Activated T-cell treated with anti-CD3 and anti-CD28 coated beads, Interleukin-2, amount 50 U/mL, for 4 hours (primary cell): Measurements from ENCODE around the gene SLC6A6. TPM values are rescaled to one million over a fixed set of nuclear protein-coding genes. Genes with fewer than 3 reads are reported as not detected.

ENCODE experiments used
- ATAC-seq, 2 donors: fragments of 200-7000 bp; cut with Tn5 transposase; one replicate each; pipeline ENCODE4 v1.10.0; 2021
- DNase-seq: peaks from one replicate; pipeline ENCODE4 v3.0.0-alpha.2; 2020
- H3K27me3 Mint-ChIP-seq: one replicate; pipeline ENCODE4 v1.8.0; 2021; ENCODE audit warnings: low read depth, mixed read lengths
- H3K36me3 Mint-ChIP-seq: one replicate; pipeline ENCODE4 v1.8.0; 2022; ENCODE audit warnings: mixed read lengths; ENCODE audit not compliant: insufficient read depth
- H3K4me1 Mint-ChIP-seq: one replicate; pipeline ENCODE4 v1.8.0; 2021; ENCODE audit warnings: low read depth, mixed read lengths
- H3K4me3 Mint-ChIP-seq: one replicate; pipeline ENCODE4 v1.8.0; 2021; ENCODE audit warnings: mild to moderate bottlenecking, moderate library complexity, mixed read lengths
- H3K9me3 Mint-ChIP-seq: one replicate; pipeline ENCODE4 v1.8.0; 2021; ENCODE audit warnings: mixed read lengths
- total RNA-seq, 3 donors: library from RNA; stranded (reverse); gene quantifications; one replicate each; pipeline ENCODE4 v1.2.1, GENCODE V29; 2021

Gene SLC6A6
- total RNA-seq, 3 donors from 2014 or later, result 47.6 to 54.2 (median 51.2) TPM

- H3K27me3 Mint-ChIP-seq, result no peaks in the 10 kb centered on the region
- no peak for ATAC-seq
- DNase-seq, result no peak
- no peaks in the 10 kb centered on the region for H3K4me1 Mint-ChIP-seq
- H3K36me3 Mint-ChIP-seq, result peaks cover 44% of the 10 kb centered on the region
- no peak overlapping the region for H3K4me3 Mint-ChIP-seq
- no peaks in the 10 kb centered on the region for H3K9me3 Mint-ChIP-seq
Observed at GRCh38 chr3:14483286-14483685, 80.9 kb downstream of the SLC6A6 start.

- DNase-seq (no peak), ATAC-seq (no peak)
- H3K4me1 Mint-ChIP-seq, result no peaks in the 10 kb centered on the region
- H3K9me3 Mint-ChIP-seq, result no peaks in the 10 kb centered on the region
- peaks cover 37% of the 10 kb centered on the region for H3K36me3 Mint-ChIP-seq
- H3K27me3 Mint-ChIP-seq, result no peaks in the 10 kb centered on the region
- H3K4me3 Mint-ChIP-seq, result no peak overlapping the region
Observed at GRCh38 chr3:14484741-14485140, 82.3 kb downstream of the SLC6A6 start.

- DNase-seq (no peak), ATAC-seq (no peak)
- no peaks in the 10 kb centered on the region for H3K9me3 Mint-ChIP-seq
- H3K36me3 Mint-ChIP-seq, result peaks cover 36% of the 10 kb centered on the region
- H3K4me1 Mint-ChIP-seq, result no peaks in the 10 kb centered on the region
- no peaks in the 10 kb centered on the region for H3K27me3 Mint-ChIP-seq
- H3K4me3 Mint-ChIP-seq, result no peak overlapping the region
Observed at GRCh38 chr3:14485981-14486380, 83.6 kb downstream of the SLC6A6 start.

GRCh38 chr3:14486460-14486859 lies 84.1 kb downstream of the SLC6A6 start:
- H3K9me3 Mint-ChIP-seq, result no peaks in the 10 kb centered on the region

DNA sequence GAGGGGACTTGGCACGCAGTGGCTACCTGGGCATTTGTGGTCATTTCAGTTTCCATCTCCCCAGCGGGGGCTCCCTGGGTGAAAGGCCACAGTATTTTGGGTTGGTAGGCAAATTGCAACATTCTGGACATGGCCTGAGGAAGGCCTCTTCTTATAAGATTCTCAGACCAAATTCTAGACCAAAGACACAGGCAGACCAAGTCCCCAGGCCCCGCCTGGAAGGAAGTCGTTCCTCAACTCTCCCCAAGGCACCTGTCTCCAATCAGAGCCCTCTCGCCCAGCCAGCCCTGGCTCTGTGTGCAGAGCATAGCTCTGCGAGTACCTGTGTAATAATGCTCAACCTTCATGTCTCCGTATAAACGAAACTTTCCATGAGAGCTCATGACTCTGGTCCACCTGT lies 84.7 kb downstream of the SLC6A6 start:
- Mint-ChIP-seq H3K9me3 (no peaks in the 10 kb centered on the region), H3K4me1 (no peaks in the 10 kb centered on the region), H3K27me3 (no peaks in the 10 kb centered on the region), H3K4me3 (no peak overlapping the region), H3K36me3 (peaks cover 28% of the 10 kb centered on the region)
- DNase-seq (no peak), ATAC-seq (no peak)

More at GRCh38 chr3:14486460-14486859, 84.1 kb downstream of the SLC6A6 start:
- Mint-ChIP-seq H3K4me1 (no peaks in the 10 kb centered on the region), H3K27me3 (no peaks in the 10 kb centered on the region), H3K36me3 (peaks cover 33% of the 10 kb centered on the region), H3K4me3 (no peak overlapping the region)
- ATAC-seq, result no peak
- DNase-seq, result no peak

GRCh38 chr3:14487821-14488220 lies 85.4 kb downstream of the SLC6A6 start:
- Mint-ChIP-seq H3K4me3 (no peak overlapping the region), H3K27me3 (no peaks in the 10 kb centered on the region), H3K4me1 (no peaks in the 10 kb centered on the region), H3K36me3 (peaks cover 28% of the 10 kb centered on the region), H3K9me3 (no peaks in the 10 kb centered on the region)
- ATAC-seq (no peak), DNase-seq (no peak)

GRCh38 chr3:14488286-14489041 lies 86.1 kb downstream of the SLC6A6 start:
- ATAC-seq, result no peak
- H3K9me3 Mint-ChIP-seq, result no peaks in the 10 kb centered on the region
- no peaks in the 10 kb centered on the region for H3K4me1 Mint-ChIP-seq
- H3K4me3 Mint-ChIP-seq, result no peak overlapping the region
- no peak for DNase-seq
- H3K27me3 Mint-ChIP-seq, result no peaks in the 10 kb centered on the region
- H3K36me3 Mint-ChIP-seq, result peaks cover 25% of the 10 kb centered on the region

DNA sequence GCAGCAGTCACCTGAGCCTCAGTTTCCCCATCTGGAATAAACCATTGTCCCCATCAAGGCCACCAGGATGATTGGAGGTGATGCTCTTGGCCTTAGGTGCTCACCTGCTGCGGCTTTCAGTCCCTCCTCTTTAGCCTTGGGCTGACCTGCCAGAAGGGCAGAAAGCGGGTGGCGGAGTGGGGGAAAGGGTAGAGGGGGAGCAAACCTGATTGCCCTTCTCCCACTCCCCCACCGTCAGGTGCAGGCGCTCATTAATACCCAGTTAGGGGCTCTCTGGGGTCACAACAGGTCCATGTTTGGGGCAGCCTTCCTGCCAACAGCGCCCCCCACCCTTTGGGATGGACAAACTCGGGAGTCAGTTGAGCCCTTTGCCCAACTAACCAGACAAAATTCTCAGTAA lies 87.2 kb downstream of the SLC6A6 start:
- Mint-ChIP-seq H3K27me3 (no peaks in the 10 kb centered on the region), H3K36me3 (peaks cover 16% of the 10 kb centered on the region), H3K9me3 (no peaks in the 10 kb centered on the region), H3K4me1 (no peaks in the 10 kb centered on the region), H3K4me3 (no peak overlapping the region)
- ATAC-seq (no peak), DNase-seq (no peak)

DNA sequence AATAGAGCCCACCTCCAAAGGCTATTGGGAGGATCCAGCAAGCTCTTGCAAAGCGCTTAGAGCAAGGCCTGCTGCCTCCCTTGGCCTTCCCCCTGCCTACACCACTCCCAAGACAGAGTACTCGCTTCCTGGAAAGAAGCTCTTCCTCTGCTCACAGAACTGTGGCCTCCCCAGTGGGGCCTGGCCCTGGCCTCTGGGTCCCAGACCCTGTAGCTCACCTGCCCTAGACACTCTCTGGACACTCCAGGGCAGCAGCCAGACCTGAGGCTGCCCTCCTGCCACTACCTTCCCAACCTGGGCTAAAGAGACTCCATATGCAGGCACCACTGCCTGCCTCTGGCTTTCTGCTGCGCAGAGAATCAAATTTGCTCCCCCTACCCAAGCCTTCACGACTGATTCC lies 87.8 kb downstream of the SLC6A6 start:
- no peak overlapping the region for H3K4me3 Mint-ChIP-seq
- no peaks in the 10 kb centered on the region for H3K27me3 Mint-ChIP-seq
- H3K9me3 Mint-ChIP-seq, result no peaks in the 10 kb centered on the region
- no peak for ATAC-seq
- DNase-seq, result no peak
- H3K36me3 Mint-ChIP-seq, result peaks cover 13% of the 10 kb centered on the region
- no peaks in the 10 kb centered on the region for H3K4me1 Mint-ChIP-seq

- H3K9me3 Mint-ChIP-seq, result no peaks in the 10 kb centered on the region
- H3K27me3 Mint-ChIP-seq, result no peaks in the 10 kb centered on the region
- peaks cover 13% of the 10 kb centered on the region for H3K36me3 Mint-ChIP-seq
- H3K4me3 Mint-ChIP-seq, result no peak overlapping the region
- no peak for ATAC-seq
- DNase-seq, result no peak
- no peaks in the 10 kb centered on the region for H3K4me1 Mint-ChIP-seq
Observed at GRCh38 chr3:14490831-14491230, 88.4 kb downstream of the SLC6A6 start.

GRCh38 chr3:14491396-14492190 lies 89.2 kb downstream of the SLC6A6 start:
- DNase-seq (no peak), ATAC-seq (no peak)
- Mint-ChIP-seq H3K4me3 (no peak overlapping the region), H3K9me3 (no peaks in the 10 kb centered on the region), H3K27me3 (no peaks in the 10 kb centered on the region), H3K36me3 (peaks cover 13% of the 10 kb centered on the region), H3K4me1 (no peaks in the 10 kb centered on the region)

GRCh38 chr3:14492948-14493881 lies 90.8 kb downstream of the SLC6A6 start:
- peaks cover 4% of the 10 kb centered on the region for H3K36me3 Mint-ChIP-seq
- no peak overlapping the region for H3K4me3 Mint-ChIP-seq
- DNase-seq (no peak), ATAC-seq (no peak)
- H3K4me1 Mint-ChIP-seq, result no peaks in the 10 kb centered on the region
- H3K27me3 Mint-ChIP-seq, result no peaks in the 10 kb centered on the region
- no peaks in the 10 kb centered on the region for H3K9me3 Mint-ChIP-seq

DNA sequence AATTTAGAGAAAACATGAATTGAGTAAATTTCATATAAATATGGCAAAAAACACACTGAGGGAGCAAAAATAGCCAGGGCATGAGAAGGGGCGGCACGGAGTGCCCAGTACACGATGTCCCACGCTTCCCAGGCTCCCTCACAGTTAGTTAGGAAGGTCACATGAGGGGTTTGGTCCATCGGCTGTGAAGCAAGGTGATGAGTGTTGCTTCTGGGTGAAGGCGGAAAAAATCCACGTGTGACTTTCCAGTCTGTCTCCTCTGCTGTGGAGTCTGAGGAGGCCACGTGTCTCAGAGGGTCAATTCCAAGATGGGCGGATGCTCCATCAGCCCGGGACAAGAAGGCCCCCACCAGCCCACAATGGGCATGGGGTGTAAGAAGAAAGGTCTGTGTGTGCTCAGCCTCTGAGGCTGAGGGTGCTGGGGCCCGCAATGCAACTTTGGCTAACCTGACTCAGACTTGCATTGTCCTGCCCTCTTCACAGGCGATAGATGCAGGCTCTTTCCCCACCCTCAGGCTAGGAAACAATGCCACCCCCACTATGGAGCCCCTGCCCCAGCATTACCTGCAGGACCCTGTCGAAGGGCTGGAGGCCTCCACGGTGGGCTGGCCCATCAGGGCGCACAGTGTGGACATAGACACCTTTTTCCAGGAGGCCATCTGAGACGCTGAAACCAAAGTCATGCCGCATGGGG lies 92.0 kb downstream of the SLC6A6 start:
- no peaks in the 10 kb centered on the region for H3K27me3 Mint-ChIP-seq
- DNase-seq (no peak), ATAC-seq (no peak)
- no peaks in the 10 kb centered on the region for H3K36me3 Mint-ChIP-seq
- H3K4me1 Mint-ChIP-seq, result no peaks in the 10 kb centered on the region
- H3K9me3 Mint-ChIP-seq, result no peaks in the 10 kb centered on the region
- H3K4me3 Mint-ChIP-seq, result no peak overlapping the region

DNA sequence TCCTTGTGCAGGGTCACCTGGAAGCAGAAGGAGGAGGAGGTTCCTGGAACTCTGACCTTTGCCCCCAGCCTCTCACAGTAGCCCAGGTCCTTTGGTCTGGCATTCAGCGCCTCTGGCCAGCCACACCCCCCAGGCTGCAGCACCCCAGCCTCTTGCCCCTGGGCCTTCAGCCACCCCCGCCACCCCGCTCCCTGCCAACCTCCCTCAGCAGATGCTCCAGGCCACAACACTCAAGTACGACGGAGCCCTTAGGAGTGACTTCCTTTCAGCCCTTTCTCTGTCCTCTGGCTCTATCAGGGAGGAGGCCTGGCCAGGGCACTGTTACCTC lies 92.5 kb downstream of the SLC6A6 start:
- Mint-ChIP-seq H3K27me3 (no peaks in the 10 kb centered on the region), H3K4me3 (no peak overlapping the region), H3K4me1 (no peaks in the 10 kb centered on the region), H3K36me3 (no peaks in the 10 kb centered on the region), H3K9me3 (peaks cover 2% of the 10 kb centered on the region)
- DNase-seq (no peak), ATAC-seq (no peak)
